HG03460 (cell line): ENCODE results near the gene FHL3.

ENCODE experiments used
- ATAC-seq: cut with Tn5 transposase; IDR thresholded peaks from one replicate; pipeline ENCODE4 v1.9.1; 2021; ENCODE audit not compliant: unreplicated experiment

Gene FHL3

GRCh38 chr1:37947364-37947763, 58.0 kb downstream of the FHL3 start:
- ATAC-seq = no peak
